Measurements from ENCODE around the gene RBBP9. TPM values are rescaled to one million over a fixed set of nuclear protein-coding genes. Genes with fewer than 3 reads are reported as not detected.

Gene RBBP9
- total and polyA plus RNA-seq, 9 of the 15 experiments (the other 6 are each of a cell fraction or from before 2014, with no cell fraction given), result 0.94 to 4.4 (median 2.5) TPM

DNA sequence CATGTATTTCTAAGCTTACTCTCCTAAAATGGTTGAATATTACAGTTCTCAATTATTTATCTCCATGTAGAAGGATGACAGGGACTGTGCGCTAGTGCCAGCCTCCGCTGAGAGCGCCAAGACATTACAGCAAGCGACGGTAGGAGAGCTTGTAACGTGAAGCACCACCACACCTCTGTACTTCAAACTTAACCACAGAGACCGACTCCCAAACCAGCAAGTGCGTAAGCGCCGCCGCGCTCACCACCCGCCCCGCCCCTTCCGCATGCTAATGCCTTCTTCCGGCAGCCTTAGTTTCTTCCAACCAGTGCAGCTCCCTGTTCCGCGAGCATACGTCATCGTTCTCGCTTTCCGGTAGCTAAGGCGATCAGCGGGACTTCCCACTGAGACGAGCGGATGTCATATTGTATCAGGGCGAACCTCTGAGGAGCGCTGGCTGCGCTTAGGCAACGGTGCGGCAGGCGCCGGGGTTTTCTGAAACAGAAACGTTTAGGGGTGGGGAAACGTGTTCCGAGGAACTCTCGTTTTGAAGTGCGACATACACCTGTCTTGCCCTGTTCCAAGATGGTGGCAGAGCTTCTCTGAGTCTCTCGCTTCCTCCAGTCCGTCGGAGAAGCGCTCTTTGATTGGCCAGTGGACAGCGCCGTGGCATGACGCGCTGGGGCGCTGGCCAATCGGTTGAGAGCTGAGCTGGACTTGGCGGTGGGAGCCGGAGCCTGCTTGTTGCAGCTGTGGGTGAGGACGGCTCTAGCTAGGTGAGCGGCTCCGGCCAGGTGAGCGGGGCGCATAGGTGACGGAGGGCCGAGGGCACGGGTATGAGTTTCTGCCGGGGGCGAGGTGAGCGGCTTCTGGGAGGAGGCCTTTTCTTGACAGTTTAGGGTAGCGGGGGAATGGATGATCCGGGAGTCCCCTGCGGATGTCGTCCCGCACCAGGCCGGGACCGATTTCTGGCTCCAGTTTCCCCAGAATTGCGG lies 10.5 kb upstream of the RBBP9 start, which contains the start of gene SEC23B (continued):
- TF ChIP-seq TEAD2 (tag; IDR thresholded peaks at IDR 0.05), result no peak
- no peak for TF ChIP-seq CHD4 (IDR thresholded peaks at IDR 0.05; ENCODE audit: insufficient read depth, insufficient replicate concordance, low read depth, low read length, poor library complexity, severe bottlenecking)
- peak; percentile 53 for TF ChIP-seq ATF1 (CRISPR knock-in tag; IDR thresholded peaks at IDR 0.05)
- TF ChIP-seq ATF1 (tag; IDR thresholded peaks at IDR 0.05), result peak; percentile 97
- no peak for TF ChIP-seq TEAD1 (CRISPR knock-in tag; IDR thresholded peaks at IDR 0.05)
- TF ChIP-seq HNRNPLL (IDR thresholded peaks at IDR 0.05; ENCODE audit: low read depth, low read length, poor library complexity, severe bottlenecking), result peak; percentile 94
- TF ChIP-seq ILK (tag; IDR thresholded peaks at IDR 0.05; ENCODE audit: borderline replicate concordance, low read depth), result no peak
- TF ChIP-seq ELF1 (tag; IDR thresholded peaks at IDR 0.05), result peak; percentile 79
- peak; percentile 67; the same call in 1 of the 2 replicates for TF ChIP-seq SP1 (CRISPR knock-in tag; IDR thresholded peaks at IDR 0.05)
- TF ChIP-seq ZNF232 (CRISPR knock-in tag; IDR thresholded peaks at IDR 0.05), result no peak
- 0 out of 2 replicates have a peak, but pooled peaks have one; percentile 20 for TF ChIP-seq ETV5 (CRISPR knock-in tag; IDR thresholded peaks at IDR 0.05; ENCODE audit: low read depth)
- TF ChIP-seq PRDM10 (IDR thresholded peaks at IDR 0.05; ENCODE audit: partially characterized antibody), result peak; percentile 75
- TF ChIP-seq GATAD2B (IDR thresholded peaks at IDR 0.05; ENCODE audit: borderline replicate concordance), result no peak
- TF ChIP-seq, protein P1, sequence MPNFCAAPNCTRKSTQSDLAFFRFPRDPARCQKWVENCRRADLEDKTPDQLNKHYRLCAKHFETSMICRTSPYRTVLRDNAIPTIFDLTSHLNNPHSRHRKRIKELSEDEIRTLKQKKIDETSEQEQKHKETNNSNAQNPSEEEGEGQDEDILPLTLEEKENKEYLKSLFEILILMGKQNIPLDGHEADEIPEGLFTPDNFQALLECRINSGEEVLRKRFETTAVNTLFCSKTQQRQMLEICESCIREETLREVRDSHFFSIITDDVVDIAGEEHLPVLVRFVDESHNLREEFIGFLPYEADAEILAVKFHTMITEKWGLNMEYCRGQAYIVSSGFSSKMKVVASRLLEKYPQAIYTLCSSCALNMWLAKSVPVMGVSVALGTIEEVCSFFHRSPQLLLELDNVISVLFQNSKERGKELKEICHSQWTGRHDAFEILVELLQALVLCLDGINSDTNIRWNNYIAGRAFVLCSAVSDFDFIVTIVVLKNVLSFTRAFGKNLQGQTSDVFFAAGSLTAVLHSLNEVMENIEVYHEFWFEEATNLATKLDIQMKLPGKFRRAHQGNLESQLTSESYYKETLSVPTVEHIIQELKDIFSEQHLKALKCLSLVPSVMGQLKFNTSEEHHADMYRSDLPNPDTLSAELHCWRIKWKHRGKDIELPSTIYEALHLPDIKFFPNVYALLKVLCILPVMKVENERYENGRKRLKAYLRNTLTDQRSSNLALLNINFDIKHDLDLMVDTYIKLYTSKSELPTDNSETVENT (CRISPR knock-in tag; IDR thresholded peaks at IDR 0.05), result no peak
- TF ChIP-seq TRIM28 (IDR thresholded peaks at IDR 0.05), result no peak
- TF ChIP-seq KAT8 (IDR thresholded peaks at IDR 0.05; ENCODE audit: low read depth), result no peak
- TF ChIP-seq, protein P2, sequence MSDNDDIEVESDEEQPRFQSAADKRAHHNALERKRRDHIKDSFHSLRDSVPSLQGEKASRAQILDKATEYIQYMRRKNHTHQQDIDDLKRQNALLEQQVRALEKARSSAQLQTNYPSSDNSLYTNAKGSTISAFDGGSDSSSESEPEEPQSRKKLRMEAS (CRISPR knock-in tag; IDR thresholded peaks at IDR 0.05), result 0 out of 2 replicates have a peak, but pooled peaks have one; percentile 31
- peak; percentile 81 for TF ChIP-seq SUPT5H (IDR thresholded peaks at IDR 0.05)
- TF ChIP-seq TBP (optimal IDR thresholded peaks at IDR 0.05; ENCODE audit: low read depth, low read length), result peak; percentile 60
- TF ChIP-seq ZNF583 (CRISPR knock-in tag; IDR thresholded peaks at IDR 0.05), result no peak
- TF ChIP-seq, protein P3, sequence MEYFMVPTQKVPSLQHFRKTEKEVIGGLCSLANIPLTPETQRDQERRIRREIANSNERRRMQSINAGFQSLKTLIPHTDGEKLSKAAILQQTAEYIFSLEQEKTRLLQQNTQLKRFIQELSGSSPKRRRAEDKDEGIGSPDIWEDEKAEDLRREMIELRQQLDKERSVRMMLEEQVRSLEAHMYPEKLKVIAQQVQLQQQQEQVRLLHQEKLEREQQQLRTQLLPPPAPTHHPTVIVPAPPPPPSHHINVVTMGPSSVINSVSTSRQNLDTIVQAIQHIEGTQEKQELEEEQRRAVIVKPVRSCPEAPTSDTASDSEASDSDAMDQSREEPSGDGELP (CRISPR knock-in tag; IDR thresholded peaks at IDR 0.05; ENCODE audit: borderline replicate concordance), result peak; percentile 78

All from K562 (cell line).